GDM1 (cell line): ENCODE data around the gene SCP2D1.

ENCODE experiments used
- DNase-seq: peaks from one replicate; lab custom pipeline; 2025; lab: John Stamatoyannopoulos, UW

The SCP2D1 gene

DNA sequence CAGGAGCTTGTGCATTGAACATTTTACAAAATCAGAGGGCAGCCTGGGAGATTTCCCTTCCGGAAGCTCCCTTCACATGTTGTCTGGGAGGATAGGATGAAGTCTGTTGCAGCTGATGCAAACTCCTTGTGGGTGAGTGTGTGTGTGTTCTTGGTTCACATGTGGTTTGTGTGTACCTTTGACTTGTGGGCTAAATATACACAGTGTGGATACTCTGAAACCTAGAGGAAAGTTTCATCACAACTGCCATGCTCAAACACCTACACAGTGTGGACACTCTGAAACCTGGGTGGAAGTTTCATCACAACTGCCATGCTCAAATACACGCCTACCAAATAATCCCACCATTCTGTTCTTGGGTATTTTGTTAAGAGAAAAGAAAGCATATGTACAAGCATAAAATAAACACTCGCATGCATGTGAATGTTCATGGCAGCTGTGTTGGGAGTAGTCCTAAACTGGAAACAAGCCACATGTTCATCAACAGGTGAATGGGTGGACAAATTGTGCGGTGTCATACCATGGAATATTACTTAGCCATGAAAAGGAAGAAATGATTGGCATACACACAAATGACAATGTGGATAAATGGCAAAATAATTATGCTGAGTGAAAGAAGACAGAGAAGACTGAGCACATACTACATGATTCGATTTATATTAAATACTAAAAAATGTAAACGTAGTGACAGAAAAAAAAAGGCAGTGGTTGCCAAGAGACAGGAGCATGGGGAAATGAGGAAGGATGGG, 1.8 kb downstream of the SCP2D1 start:
- DNase-seq: no peak

DNA sequence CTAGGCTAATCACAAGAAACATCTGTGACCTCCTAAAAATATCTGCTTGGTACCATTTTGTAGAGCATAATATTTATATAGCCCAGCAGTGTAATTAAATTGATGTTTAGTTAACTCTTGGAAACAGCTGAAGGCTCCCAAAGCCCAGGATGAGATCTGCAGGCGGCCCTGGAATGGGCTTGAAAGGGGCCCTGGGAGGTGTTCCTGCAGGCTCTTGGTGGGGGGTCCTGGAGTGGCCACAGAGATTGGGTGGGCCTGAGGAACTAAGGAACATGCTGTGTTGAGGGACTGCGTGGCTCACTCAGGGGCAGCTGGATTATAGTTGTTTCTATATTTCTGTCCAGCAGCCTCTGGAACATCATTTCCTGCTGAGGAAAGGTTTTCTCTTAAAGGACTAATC, 9.2 kb downstream of the SCP2D1 start:
- no peak for DNase-seq

DNA sequence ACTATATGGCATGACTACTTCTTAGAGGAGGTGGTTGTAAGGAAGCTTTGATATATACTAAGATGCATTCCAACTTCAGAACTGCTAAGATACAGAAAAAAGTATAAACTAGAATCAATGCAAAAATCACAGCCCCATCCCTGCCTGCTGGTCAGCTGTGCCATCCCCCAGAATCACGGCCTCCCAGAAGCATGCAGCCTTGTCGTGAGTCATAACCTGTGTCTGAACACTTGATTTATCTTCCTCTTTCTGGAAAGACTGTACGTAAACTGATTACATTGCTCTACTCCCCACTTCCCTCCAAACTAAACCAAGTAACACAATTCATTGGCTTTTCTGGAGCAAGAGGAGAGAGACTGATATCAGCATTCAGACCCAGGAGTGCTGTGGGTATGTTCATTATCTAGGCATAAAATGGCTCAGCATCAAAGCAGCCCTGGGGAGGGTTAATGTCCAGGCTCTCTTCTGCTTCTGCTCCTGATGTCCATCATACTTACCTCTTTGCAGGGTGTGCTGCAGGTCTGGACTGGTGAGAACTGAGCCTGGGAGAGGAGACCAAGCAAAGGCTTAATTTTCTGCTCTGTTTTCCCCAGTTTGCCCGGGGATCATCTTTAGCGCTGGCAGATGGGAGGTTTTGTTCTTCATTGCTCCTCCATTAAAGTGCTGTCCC, 18.4 kb downstream of the SCP2D1 start:
- DNase-seq: no peak

DNA sequence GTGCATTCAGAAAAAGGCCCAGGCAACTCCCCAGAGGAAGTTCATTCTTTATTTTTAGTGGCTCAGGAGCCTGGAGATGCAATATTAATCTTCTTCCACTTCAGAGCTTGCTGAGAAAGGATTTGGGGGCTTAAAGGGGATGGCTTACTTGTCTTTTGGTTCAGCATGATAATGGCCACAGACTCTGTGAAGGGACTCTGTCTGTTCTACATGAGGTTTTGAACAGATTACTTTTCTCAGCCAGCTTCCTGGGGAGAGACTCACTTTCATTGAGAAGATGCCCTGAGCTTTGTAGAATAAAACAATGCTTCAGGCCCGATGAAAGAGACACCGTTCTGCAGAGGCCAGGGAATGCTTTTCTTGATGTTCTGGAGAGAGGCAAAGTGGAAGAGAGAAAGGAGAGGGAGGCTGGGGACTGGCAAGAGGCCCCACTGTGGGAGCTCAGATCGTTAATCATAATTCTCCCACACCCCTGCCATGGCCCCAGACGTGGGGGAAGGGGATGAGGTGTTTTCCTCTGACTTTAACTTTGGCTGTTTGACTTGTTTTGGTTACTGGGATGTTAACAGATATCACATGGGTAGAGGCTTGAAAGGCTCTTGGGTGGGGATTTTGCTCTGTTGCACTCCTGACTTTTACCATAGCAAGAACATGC, 19.1 kb downstream of the SCP2D1 start:
- DNase-seq: no peak

DNA sequence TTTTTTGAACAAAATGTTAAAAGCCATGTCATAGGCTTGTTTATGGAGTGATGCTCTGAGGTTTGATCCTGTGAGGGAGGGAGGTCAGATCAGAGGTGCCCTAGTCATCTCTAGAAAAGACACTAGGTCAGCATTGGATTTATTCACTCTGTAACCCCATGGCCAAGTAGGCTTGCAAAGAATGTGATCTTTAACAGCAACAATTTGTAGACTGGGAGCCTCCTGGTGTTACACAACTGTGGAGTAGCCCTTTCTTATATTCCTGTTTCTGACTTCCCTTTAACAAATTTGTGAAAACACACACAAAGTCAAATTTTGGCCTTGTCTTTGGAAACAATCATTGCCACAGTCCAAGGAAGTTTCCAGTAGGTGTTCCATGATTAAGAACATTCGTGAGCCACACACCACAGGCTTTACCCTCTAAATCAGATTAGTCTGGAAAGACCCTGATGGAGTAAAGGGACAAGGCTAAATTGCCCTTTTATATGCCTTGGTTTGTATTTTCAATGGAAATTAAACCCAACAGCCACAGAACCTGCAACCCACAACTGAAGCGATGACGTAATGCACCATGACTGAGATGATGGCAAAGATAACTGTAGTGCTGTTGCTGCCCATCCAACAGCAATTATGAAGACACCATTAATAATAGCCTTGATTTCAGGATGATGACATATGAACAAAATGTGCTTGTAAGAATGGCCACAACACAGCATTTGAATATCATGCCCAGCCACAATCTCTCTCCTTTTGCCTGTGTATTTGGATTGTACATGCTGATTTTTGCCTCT, 22.1 kb downstream of the SCP2D1 start:
- DNase-seq: no peak

DNA sequence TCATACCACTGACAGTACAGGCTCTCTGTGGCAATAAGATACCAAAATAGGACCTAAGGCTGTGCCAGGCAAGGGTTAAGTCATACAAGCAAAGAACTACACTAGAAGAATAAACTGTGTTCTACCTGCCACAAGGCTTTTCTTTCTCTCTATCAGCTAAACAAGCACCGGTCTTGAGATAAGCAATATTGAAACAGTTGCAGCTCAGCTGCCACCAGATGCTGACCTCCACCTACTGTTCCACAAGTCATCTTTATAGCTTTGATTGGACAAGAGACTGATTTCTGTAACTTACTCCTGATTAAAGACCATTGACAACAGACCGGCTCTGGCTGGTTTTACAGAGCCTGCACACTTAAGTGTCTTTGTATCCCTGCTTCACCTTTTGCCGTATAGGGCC, 24.1 kb downstream of the SCP2D1 start:
- DNase-seq: no peak

DNA sequence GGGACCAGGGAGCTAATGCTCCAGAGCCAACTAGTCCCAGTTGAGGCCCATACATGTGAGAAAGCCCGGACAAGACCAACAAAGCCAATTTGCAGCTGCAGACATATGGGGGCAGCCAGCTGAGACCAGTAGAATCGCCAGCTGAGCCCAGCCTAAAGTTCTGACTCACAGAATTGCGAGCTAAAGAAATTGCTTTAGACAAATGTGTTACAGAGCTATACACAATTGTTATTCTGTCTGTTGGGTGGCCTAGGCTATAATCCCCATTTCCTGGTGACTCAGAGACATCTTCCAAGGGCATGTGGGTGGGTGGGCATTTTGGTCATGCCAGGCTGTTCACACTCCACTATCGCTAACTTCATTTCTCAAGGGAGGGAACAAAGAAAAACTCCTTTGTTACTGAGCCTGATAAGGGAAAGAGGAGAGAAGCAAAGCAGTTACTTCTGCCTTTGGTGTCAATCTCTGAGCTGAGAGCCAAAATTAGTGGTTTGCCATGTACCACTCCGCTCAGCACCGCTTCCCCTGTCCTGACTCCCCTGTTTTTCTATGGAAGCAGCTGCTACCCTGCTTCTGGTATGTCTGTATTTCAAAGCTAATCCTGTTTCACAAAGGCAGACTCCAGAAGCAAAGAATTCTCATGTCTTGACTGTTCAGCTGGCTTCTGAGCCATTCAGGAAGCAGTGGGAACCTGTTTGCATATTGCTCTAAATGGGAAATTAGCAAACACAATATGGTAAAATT, 26.1 kb downstream of the SCP2D1 start:
- no peak for DNase-seq

DNA sequence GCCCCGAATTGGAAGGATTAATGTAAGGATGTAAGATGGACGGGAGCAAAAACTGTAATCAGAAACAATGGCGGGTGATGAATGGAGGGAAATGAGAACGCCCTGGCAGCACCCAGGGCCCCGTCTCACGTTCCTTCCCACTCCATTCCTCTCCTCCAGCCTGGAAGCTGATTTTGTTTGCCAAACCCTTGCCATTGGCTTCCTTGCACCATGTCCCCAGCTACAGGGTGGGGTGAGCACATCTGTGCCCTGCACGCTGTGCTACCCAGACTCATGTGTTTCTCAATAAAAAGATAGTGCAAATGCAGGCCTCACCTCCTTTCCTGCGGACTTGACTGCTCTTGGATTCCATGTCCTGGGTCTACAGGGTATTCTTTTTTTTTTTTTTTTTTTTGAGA, 26.7 kb downstream of the SCP2D1 start:
- DNase-seq: no peak

DNA sequence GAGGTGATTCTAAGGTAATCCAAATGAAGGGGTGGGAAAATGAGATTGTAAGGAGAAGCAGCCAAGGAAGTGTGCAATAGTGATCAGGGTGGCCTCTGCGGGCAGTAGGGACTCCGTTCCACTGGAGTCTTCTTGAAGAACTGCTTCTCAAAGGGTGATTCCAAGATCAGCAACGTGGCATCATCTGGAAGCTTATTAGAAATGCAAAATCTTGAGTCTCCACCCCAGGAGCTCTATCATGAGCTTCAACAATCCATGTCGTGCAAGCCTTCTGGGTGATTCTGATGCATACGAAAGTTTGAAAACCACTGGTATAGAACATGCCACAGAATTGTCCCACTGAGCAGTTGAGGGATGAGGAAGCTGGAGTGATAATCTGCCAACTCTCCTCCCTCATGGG, 31.4 kb downstream of the SCP2D1 start:
- DNase-seq: no peak

DNA sequence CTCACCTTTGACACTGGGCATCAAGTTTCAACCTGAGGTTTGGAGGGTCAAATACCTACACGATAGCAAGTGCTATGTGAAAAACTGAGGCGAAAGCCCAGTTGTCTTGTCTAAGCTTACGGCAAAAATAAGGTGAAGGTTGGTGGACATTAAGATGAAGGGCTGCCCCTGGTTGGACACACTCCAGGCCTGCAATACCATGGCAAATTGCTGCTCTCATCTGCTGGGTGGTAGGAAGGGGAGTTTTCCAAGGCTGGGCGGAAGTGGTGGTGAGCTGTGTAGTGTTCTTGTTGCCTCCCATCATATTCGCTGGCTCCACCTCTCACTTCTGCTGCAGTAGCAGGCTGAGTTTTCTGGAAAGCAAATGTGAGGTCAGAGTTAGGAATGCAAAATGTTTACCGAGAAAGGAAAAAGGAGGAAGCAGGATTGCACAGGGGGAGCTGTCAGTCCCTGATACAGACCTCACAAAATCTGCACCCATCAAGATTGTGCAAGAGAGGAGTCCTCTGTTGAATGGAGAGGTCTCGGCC, 33.7 kb downstream of the SCP2D1 start:
- no peak for DNase-seq

DNA sequence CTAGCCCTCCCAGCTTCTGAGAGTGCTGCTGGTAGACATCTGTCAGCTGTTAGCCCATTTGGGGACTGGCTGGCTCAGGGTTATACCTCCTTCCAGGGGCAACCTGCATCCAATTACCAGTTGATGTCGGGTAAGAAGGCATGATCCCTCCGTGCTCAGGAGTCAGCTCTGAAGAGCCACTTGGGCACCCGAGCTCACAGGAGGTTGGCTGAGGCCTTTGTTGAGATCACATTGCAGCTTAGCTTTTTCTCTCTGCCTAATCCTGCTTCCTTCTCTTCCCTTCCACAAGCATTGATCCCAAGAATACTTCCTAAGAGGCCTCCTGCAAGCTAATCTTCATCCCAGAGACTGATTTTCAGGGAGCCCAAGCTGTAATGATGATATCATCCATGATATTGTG, 35.5 kb downstream of the SCP2D1 start:
- no peak for DNase-seq

DNA sequence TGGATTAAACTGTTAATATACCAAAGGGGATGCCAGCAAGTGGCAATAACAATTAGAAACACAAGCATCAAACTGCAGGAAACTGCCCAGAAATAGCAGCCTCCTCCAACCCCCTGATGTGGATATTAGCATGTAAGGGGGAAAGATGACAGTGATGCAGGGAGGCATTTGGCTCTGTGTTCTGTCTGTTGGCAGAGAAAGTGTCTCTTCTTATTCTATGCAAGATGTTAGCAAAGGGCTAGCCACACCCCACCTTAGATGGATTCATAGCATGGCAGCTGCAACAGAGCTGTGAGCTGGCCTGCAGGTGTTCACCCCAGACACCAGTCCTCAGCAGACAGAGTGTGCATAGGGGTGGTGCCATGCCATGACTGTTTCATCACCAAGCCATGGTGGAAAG, 38.0 kb downstream of the SCP2D1 start:
- DNase-seq: no peak

DNA sequence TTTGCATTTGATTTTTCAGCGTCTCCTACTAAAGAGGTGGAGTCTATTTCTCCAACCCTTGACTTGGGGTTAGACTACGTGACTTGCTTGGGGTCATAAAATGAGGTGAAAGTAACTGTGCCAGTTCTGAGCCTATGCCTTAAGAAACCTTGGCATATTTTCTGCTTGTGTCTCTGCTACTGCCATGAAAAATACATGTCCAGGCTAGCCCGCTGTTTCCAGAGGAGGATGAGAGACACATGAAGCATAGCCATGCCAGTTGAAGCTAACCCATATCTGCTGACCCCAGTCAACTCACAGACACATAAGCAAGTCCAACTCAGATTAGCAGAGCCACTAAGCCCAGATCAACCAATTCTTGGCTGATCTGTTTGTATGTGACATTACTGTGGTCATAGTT, 38.7 kb downstream of the SCP2D1 start:
- no peak for DNase-seq

DNA sequence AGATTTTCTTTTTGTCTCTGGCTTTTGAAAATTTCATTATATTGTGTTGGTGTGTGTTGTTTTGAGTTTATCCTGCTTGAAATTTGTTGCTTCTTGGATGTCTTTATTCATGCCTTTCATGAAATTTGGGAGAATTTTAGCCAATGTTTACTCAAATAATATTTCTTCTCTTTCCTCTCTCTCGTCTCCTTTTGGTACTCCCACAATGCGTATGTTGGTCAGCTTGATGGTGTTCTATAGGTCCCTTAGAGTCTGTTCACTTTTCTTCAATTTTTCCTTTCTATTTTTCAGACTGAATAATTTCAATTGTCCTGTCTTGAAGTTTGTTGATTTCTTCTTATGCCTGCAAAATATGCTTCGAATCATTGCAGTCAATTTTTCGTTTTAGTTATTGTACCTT, 39.6 kb downstream of the SCP2D1 start:
- no peak for DNase-seq

DNA sequence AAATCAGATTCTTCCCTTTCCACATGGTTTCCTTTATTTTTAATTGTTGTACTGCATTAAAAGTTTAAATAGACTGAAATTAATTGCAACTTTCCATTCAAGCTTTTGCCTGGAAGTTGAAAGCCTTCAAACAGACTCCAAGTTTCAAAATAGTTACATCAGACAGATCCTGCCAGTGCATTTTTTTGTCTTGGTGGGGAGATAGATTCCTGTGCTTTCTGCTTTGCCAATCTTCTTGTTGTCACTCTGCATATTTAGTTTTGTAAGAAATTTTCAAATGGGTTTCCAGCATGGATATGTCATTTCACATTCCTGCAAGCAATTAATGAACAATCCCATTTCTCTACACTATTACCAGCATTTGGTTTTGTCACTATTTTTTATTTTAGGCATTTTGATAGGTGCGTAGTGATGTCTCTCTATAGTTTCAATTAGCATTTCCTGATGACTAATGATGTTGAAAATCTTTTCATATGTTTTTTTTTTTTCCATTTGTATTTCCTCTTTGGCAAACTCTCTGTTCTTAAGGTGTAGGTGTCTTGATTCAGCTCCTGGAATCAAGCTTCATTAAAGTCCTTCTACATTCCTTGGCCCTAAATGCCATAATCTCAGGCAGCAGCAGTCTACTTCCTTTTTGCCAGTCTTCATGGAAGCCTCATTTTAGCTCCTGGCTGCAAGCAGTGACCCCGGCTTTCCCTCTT, 40.5 kb downstream of the SCP2D1 start:
- no peak for DNase-seq

DNA sequence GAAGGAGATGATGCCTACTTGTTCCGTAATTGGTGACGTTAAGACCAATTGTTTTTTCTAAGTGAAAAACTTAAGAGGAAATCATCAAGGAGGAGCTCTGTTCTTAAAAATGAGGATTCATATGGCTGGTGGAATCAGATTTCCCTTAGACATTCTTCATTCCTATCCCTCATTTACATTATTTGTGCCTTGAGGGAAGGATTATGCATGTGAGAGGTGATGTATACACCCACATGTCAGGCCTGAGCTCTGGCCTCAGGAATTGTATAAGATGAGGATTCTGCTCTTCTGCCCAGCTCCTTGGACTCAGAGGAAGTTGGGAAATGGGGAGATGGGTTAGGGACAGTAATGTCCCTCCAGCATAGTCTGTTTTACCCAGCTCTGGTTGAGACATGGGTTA, 42.3 kb downstream of the SCP2D1 start:
- DNase-seq: no peak

DNA sequence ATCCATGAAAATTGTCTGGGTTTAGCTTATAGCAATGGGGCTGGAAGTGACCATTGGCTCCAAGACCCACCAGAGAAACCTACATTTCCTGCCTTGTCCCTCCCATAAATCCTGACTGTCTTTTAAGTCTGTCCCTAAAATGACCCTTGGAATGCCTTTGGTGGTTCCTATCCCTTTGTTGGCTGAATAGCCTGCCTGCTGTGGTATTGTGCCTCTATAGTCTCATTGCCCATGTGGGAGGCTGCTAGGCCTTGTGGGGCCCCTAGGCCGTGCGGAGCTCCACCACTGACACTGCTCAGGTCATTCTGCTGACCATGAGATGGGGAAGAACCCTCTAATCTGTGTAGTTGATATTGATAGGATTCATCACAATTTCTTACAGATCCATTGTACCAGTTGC, 43.3 kb downstream of the SCP2D1 start:
- no peak for DNase-seq

DNA sequence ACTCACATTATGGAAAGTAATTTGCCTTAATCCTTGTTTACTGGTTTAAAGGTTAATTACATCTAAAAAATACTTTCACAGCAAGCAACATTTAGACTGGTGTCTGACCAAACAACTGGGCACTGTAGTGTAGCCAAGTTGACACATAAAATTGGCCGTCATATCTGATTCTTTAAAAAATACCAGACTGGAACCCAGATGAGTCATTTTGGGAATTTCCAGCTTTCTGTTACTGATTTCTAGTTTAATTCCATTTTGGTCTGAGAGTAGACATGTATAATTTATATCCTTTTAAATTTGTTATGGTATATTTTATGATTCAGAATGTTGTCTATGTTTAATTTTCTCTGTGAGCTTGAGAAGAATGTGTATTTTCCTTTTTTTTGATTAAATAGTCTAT, 44.1 kb downstream of the SCP2D1 start:
- no peak for DNase-seq

DNA sequence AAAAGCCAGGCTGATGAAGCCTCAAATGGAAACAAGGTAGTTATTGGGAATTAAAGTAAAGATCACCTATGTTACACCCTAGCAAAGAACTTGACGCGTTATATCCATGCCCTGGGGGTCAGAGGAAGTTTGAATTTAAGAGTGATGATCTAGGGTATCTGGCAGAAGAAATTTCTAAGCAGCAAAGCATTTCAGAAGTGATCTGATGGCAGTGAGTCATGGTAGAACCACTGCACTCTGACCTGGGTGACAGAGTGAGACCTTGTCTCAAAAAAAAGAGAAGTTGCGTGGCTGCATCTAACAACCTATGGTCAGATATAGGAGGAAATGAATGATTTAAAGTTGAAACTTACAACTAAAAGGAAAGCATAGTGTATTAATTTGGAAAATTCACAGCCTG, 45.2 kb downstream of the SCP2D1 start:
- no peak for DNase-seq
